C4-2B (cell line): Measurements from ENCODE around the gene VAC14.

Source experiments
- H3K27ac ChIP-seq: fragments of 450-650 bp; 2 replicates; pipeline ENCODE4 v1.5.1; 2017
- ZFX ChIP-seq: fragments of 450-650 bp; IDR thresholded peaks from 2 replicates; pipeline ENCODE4 v1.6.1; 2017
- TF ChIP-seq, protein P1 (sequence below): fragments of 450-650 bp; conservative IDR thresholded peaks from 2 replicates; pipeline ENCODE4 v1.5.1; 2017; ENCODE audit warnings: mild to moderate bottlenecking

VAC14 gene

DNA sequence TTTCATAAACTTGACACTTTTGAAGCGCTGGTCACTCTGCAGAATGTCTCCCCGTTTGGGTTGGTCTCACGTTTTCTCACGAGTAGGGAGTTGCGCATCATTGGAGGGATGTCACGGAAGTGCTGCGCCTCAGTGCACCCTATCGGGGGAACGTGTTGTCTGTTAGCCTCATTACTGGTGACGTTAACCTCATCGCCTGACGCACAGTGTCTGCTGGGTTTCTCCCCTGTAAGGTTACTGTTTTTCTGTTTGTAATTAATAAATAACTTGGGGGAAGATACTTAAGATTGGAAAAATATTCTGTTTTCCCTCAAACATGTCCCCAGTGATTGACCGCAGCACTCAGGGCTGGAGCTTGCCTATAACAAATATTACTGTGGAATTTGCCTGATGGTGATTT is 26.7 kb downstream of the VAC14 start:
- no peak overlapping the region for H3K27ac ChIP-seq
- TF ChIP-seq ZFX = no peak
- TF ChIP-seq, protein P1, sequence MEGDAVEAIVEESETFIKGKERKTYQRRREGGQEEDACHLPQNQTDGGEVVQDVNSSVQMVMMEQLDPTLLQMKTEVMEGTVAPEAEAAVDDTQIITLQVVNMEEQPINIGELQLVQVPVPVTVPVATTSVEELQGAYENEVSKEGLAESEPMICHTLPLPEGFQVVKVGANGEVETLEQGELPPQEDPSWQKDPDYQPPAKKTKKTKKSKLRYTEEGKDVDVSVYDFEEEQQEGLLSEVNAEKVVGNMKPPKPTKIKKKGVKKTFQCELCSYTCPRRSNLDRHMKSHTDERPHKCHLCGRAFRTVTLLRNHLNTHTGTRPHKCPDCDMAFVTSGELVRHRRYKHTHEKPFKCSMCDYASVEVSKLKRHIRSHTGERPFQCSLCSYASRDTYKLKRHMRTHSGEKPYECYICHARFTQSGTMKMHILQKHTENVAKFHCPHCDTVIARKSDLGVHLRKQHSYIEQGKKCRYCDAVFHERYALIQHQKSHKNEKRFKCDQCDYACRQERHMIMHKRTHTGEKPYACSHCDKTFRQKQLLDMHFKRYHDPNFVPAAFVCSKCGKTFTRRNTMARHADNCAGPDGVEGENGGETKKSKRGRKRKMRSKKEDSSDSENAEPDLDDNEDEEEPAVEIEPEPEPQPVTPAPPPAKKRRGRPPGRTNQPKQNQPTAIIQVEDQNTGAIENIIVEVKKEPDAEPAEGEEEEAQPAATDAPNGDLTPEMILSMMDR = no peak

DNA sequence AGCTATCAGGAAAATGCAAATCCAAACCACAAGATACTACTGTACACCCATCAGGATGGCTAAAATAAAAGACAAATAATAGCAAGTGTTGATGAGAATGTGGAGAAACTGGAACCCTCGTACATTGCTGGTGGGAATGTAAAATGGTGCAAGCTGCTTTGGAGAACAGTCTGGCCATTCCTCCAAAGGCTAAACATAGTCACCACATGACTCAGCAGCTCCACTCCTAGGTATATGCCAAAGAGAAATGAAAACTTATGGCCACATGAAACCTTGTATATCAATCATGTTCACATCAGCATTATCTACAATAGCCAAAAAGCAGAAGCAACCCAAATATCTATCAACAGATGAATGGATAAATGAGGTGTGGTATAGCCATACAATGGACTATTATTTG is 28.5 kb downstream of the VAC14 start:
- H3K27ac ChIP-seq = no peak overlapping the region
- TF ChIP-seq, protein P1 = no peak
- TF ChIP-seq ZFX = no peak

DNA sequence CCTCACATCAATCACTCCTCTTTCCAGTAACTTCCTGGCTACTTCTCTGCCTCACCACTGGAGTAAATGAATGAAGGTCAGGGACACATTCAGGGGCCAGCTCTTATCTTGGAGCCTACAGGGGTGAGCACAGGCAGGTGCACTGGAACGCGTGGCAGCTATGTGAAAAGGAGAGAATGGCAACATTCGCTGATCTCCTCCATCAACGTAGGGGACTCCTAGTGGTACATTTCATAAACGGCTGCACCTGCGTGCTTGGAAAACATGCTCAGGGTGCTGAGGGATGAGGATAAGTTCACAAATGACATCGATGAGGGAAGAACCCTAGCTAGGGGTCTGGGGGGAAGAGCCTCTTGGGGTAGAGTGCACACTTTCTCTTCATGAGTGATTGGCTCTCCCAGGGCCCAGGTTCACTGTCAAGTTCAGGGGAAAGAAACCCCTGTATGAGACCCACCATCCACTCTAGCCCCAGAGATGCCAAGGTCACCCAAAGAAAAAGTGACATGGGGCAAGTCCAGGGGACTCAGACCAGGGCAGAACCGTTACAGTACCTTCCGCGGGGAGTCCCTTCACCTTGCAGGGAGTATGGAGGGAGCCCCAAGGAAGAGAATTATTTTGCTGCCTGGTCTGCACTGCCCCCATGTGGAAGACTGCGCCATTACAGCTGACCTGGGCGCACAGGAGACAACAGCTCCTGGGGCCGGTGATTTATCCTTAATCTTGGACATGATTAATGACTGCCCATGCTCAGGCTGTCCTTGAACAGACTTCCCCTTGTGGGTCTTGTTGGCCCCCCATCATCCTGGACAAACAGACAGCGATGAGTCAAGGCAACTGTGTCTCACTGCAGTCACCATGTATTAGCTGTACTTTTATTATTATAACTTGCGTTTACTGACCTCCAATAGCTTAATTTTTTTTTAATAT is 30.1 kb downstream of the VAC14 start:
- TF ChIP-seq, protein P1 = peak; percentile 96
- TF ChIP-seq ZFX = no peak
- H3K27ac ChIP-seq = no peak overlapping the region

DNA sequence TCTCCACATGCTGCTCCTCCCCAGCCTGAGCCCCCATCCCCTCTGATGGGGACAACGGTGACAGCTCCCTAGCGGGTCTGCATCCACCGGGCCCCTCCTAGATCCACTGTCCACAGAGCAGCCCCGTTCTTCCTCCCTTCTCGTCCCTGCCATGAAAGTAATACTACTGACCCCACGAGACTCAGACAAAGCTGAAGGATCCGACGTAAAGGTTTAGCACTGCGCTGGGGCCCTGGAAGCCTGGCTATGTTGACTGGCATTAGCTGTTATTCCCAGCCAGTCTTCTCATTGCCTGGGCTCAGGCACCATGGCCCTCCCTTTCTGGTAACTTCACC is 30.7 kb downstream of the VAC14 start:
- H3K27ac ChIP-seq = no peak overlapping the region
- no peak for TF ChIP-seq ZFX
- TF ChIP-seq, protein P1 = no peak

DNA sequence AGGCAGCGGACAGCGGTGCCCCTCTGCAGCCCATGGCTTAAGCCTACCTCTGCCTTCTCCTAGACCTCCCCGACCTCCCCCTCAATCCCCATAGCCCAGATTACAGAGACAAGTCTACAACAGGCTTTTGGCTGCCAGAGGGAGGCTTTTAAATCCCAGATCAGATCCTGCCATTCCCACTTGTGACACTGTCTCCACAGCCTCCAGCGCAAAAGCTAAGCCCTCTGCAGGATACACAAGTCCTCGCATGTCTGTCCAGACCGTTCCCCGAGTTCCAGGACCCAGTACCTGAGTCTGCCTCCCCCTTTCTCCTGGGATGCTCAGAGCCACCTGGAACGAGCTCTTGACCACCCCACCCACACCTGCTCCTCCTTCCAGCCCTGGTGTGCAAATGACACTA is 31.2 kb downstream of the VAC14 start:
- no peak overlapping the region for H3K27ac ChIP-seq
- TF ChIP-seq, protein P1 = no peak
- no peak for TF ChIP-seq ZFX

DNA sequence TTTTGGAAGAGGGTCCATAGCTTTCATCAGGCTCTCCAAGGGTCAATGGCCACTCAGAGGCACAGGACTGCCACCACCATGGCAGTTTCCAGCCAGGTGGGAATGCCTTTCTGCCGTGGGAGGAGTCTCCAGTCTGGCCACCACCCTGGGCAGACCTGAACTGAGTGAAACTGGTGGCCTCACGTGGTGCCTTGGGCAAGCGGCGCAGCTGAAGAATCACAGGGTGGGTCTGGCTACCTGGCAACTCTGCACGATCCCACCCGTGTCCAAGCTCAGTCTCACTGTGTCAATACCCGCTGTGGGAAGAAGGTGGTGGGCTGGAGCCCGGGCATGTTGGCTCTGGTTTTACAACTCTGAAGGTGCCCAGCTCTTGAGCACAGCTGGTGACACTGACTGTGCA is 31.8 kb downstream of the VAC14 start:
- TF ChIP-seq ZFX = no peak
- TF ChIP-seq, protein P1 = no peak
- no peak overlapping the region for H3K27ac ChIP-seq

DNA sequence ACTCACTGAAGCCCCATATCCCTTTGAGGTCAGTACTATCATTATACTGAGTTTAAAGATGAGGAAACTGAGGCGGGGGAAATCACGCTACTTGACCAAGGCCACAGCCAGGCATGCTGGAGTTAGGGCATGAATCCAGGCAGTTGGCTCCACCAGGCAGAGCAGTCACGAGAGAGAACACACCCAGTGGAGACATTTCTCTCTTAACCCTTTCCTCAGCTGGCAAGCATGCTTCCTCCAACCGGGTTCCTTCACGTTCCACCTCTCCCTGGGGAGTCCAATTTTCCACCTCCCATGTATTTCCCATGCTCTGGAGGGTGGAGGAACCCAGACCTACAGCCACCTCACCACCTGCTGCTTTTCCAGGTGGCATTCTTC is 32.8 kb downstream of the VAC14 start:
- no peak for TF ChIP-seq ZFX
- TF ChIP-seq, protein P1 = no peak
- no peak overlapping the region for H3K27ac ChIP-seq
